ENCODE results near the gene NOL3. TPM values are rescaled to one million over a fixed set of nuclear protein-coding genes. Genes with fewer than 3 reads are reported as not detected.
"Not testable (repeated sequence)": the region's sequence is repeated elsewhere in the genome, so short reads cannot be mapped to it uniquely, and the experiment has no call there.

NOL3 gene
- 100 to 1,000 TPM in 5 of 9 donors, 10 to 100 TPM in 4; 36.4 to 162 (median 108) TPM for total RNA-seq
- polyA plus RNA-seq, result 100 to 1,000 TPM in 2 of 3 donors, 10 to 100 TPM in 1; 58.3 to 168 (median 150) TPM
- long read RNA-seq, donor 1, partial matches to known transcripts, result 18 of 23 reads
- long read RNA-seq, donor 1, other reads (novel, unspliced or antisense), result 0 of 23 reads
- long read RNA-seq, donor 2, partial matches to known transcripts, result 0 of 6 reads
- long read RNA-seq, donor 2, other reads (novel, unspliced or antisense), result 0 of 6 reads
- long read RNA-seq, donor 3, partial matches to known transcripts, result 0 of 2 reads
- long read RNA-seq, donor 3, other reads (novel, unspliced or antisense), result 0 of 2 reads
- long read RNA-seq, donor 4, transcript NOL3-201 (4 exons, 1,394 nt), result major isoform, 7 of 83 reads
- long read RNA-seq, donor 4, partial matches to known transcripts, result 59 of 83 reads
- long read RNA-seq, donor 4, other reads (novel, unspliced or antisense), result 14 of 83 reads
- long read RNA-seq, donor 5, transcript NOL3-201 (4 exons, 1,394 nt), result minor isoform, 7 of 169 reads
- long read RNA-seq, donor 5, transcript NOL3-211 (4 exons, 1,351 nt), result major isoform, 10 of 169 reads
- long read RNA-seq, donor 5, partial matches to known transcripts, result 137 of 169 reads
- long read RNA-seq, donor 5, other reads (novel, unspliced or antisense), result 9 of 169 reads
- long read RNA-seq, donor 6, partial matches to known transcripts, result 43 of 57 reads
- long read RNA-seq, donor 6, other reads (novel, unspliced or antisense), result 9 of 57 reads
- long read RNA-seq, donor 7, partial matches to known transcripts, result 38 of 39 reads
- long read RNA-seq, donor 7, other reads (novel, unspliced or antisense), result 0 of 39 reads
- long read RNA-seq, donor 8, transcript NOL3-201 (4 exons, 1,394 nt), result major isoform, 6 of 15 reads
- long read RNA-seq, donor 8, partial matches to known transcripts, result 9 of 15 reads
- long read RNA-seq, donor 8, other reads (novel, unspliced or antisense), result 0 of 15 reads
- long read RNA-seq, donor 9, partial matches to known transcripts, result 0 of 1 reads
- long read RNA-seq, donor 9, other reads (novel, unspliced or antisense), result 0 of 1 reads
- long read RNA-seq, donor 10, result 0 reads

- TF ChIP-seq CTCF (IDR thresholded peaks at IDR 0.05) (peak in 1 of 6 experiments; percentile 24), POLR2A (IDR thresholded peaks at IDR 0.05) (peak; percentile 66 to 76)
- intact Hi-C loops (cut with DNase I), result no loop called here
- Histone ChIP-seq H3K27ac (peak within 1 kb of the TSS; percentile 82 to 98 (median 93)), H3K9me3 (replicated peaks in 1 of 3) (no peaks in the 10 kb centered on the region), H3K36me3 (replicated peaks in 1 of 2) (no peaks in the 10 kb centered on the region), H3K4me3 (peak within 1 kb of the TSS in 3 of 4 donors; percentile 19 to 61 (median 40)), H3K27me3 (no peaks in the 10 kb centered on the region), H3K4me1 (replicated peaks in 1 of 2) (peaks cover 41 to 59% of the 10 kb centered on the region in 2 donors)
- DNase-seq, result peak; percentile 90 to 95 (median 92)
- 0 to 4% (median 1%) methylated on average over 5 to 50 of the region's 50 CpGs for WGBS, 4 donors
These were observed at the start of gene NOL3 for GRCh38 chr16:67170168-67170948. Gene NOL3, plus strand, starts transcription at chr16:67170538.

- DNase-seq; H3K9me3 ChIP-seq (replicated peaks in 1 of 3); H3K27ac ChIP-seq; H3K27me3 ChIP-seq; H3K4me3 ChIP-seq; H3K4me1 ChIP-seq (replicated peaks in 1 of 2); intact Hi-C loops (cut with DNase I): not testable (repeated sequence)
- WGBS, 4 donors, result 94 to 100% (median 96%) methylated on average over 5 of the region's 5 CpGs
- peaks cover 0 to 61% of the 10 kb centered on the region in 2 donors for H3K36me3 ChIP-seq (replicated peaks in 1 of 2)
These were observed 47.5 kb upstream of the NOL3 start for GRCh38 chr16:67122799-67123198.

GRCh38 chr16:67128417-67128816 is 41.9 kb upstream of the NOL3 start:
- DNase-seq, result no peak
- TF ChIP-seq CTCF (IDR thresholded peaks at IDR 0.05), result no peak
- no peak for TF ChIP-seq POLR2A (IDR thresholded peaks at IDR 0.05)

GRCh38 chr16:67128887-67129286 is 41.5 kb upstream of the NOL3 start:
- H3K27me3 ChIP-seq, result no peaks in the 10 kb centered on the region
- intact Hi-C loops (cut with DNase I), result no loop called here
- DNase-seq, result no peak
- WGBS, 4 donors, result 92 to 97% (median 95%) methylated on average over 3 of the region's 3 CpGs; no CpG with 5 or more reads in 1 of the 4 donors
- H3K9me3 ChIP-seq (replicated peaks in 1 of 3), result no peaks in the 10 kb centered on the region
- H3K27ac ChIP-seq, result no peak overlapping the region
- H3K36me3 ChIP-seq (replicated peaks in 1 of 2), result peaks cover 0 to 59% of the 10 kb centered on the region in 2 donors
- no peaks in the 10 kb centered on the region for H3K4me1 ChIP-seq (replicated peaks in 1 of 2)
- no peak overlapping the region for H3K4me3 ChIP-seq
- TF ChIP-seq CTCF (IDR thresholded peaks at IDR 0.05), result no peak
- TF ChIP-seq POLR2A (IDR thresholded peaks at IDR 0.05), result no peak

More at GRCh38 chr16:67128417-67128816, 41.9 kb upstream of the NOL3 start:
- no peak overlapping the region for H3K27ac ChIP-seq
- no peak overlapping the region for H3K4me3 ChIP-seq
- no peaks in the 10 kb centered on the region for H3K27me3 ChIP-seq
- intact Hi-C loops (cut with DNase I), result no loop called here
- peaks cover 0 to 59% of the 10 kb centered on the region in 2 donors for H3K36me3 ChIP-seq (replicated peaks in 1 of 2)
- no peaks in the 10 kb centered on the region for H3K9me3 ChIP-seq (replicated peaks in 1 of 3)
- H3K4me1 ChIP-seq (replicated peaks in 1 of 2), result no peaks in the 10 kb centered on the region
